DMS 273 treated with DMSO at 0.1 percent for 48 hours (cell line): ENCODE measurements around the gene BBLN.

Source experiments
- DNase-seq: peaks from one replicate; lab custom pipeline; 2025; lab: John Stamatoyannopoulos, UW

The BBLN gene

DNA sequence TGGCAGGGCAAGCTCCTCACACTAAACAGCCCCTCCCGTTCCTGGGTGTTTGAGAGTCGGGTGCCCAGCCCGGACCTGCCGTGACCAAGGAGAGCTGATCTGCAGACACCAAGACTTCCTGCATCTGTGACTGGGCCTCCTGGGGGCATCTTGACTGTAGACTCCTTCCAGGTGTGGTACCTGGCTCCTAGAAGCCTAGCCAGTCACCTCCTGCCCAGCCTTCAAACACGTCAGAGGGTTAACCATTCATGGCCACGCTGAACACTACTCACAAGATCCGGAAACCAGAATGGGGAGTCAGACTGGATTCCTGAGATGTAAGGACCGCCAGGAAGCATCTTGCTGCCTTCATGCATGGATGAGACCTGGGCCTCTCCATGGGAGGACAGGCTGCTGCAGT, 14.5 kb upstream of the BBLN start:
- no peak for DNase-seq

DNA sequence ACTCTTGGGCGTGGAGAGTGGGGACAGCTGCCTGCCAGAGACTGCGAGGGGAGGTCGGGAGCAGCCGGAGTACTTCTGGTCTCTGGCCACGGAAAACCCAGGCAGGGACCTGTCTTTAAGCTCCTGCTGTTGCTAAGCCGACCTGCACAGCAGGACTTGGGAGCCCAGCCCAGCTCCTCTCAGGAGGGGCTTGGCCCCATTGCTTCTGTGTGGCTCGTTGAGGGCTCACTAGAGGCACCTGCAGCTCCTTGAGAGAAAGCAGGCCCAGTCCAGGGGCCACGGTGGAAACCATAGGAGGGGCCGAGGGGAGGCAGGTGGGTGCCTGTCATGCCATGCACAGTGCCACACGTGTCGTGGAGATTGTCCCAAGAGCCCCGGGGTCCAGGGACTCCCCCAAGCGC, 14.1 kb upstream of the BBLN start:
- no peak for DNase-seq

- no peak for DNase-seq
Observed at GRCh38 chr9:128146591-128147120, 13.4 kb upstream of the BBLN start.

- DNase-seq, result no peak
Observed at GRCh38 chr9:128148509-128149000, 11.5 kb upstream of the BBLN start.

DNA sequence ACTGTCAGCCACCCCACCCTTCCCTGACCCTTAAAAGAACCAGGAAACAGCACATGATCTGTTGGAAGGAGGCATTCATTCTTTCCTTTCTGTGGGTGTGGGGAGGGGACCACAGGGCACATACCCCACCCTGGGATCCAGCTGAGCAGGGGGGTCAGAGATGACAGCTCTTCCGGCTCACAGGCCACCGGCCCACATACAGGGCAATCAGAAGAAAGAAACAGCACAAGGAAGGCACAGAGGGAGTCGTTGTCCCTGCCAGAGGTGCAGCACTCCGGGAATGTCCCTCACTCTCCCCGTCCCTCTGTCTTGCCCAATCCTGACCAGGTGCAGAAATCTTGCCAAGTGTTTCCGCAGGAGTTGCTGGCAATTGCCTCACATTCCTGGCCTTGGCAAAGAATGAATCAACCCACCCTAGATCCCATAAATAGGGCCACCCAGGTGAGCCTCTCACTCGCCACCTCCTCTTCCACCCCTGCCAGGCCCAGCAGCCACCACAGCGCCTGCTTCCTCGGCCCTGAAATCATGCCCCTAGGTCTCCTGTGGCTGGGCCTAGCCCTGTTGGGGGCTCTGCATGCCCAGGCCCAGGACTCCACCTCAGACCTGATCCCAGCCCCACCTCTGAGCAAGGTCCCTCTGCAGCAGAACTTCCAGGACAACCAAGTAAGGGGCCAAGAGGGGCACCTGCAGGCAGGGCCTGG, 10.9 kb upstream of the BBLN start, which contains the start of gene LCN2:
LCN2 (plus strand) TSS at position 453 of the 701 bp plus-strand sequence; CDS start at position 526, 73 bp downstream.
- DNase-seq, result no peak

DNA sequence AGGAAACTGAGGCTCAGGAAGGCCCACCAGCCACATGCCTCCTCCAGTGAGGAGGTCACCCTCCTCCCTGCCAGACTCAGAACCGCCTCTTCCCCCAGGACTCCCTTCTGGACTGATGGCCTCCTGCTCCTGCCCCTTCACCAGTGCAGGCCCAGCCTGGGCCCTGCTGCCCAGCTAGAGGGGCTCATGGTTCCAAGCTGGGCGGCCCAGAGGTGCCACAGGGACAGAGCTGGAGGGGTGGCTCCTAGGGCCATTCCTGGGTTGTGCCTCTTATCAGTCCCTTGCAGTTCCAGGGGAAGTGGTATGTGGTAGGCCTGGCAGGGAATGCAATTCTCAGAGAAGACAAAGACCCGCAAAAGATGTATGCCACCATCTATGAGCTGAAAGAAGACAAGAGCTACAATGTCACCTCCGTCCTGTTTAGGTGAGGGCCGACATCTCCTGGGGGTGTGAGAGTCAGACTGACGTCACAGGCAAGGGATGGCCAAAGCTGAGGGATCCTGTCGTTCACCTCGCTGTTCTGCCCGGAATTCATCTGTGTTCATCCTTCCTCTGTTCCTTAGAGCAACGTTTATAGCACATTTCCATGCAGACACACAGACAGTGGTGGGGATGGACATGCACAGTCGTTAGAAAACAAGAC, 10.0 kb upstream of the BBLN start:
- DNase-seq, result no peak

- no peak for DNase-seq
Observed at GRCh38 chr9:128150594-128151308, 9.3 kb upstream of the BBLN start.

DNA sequence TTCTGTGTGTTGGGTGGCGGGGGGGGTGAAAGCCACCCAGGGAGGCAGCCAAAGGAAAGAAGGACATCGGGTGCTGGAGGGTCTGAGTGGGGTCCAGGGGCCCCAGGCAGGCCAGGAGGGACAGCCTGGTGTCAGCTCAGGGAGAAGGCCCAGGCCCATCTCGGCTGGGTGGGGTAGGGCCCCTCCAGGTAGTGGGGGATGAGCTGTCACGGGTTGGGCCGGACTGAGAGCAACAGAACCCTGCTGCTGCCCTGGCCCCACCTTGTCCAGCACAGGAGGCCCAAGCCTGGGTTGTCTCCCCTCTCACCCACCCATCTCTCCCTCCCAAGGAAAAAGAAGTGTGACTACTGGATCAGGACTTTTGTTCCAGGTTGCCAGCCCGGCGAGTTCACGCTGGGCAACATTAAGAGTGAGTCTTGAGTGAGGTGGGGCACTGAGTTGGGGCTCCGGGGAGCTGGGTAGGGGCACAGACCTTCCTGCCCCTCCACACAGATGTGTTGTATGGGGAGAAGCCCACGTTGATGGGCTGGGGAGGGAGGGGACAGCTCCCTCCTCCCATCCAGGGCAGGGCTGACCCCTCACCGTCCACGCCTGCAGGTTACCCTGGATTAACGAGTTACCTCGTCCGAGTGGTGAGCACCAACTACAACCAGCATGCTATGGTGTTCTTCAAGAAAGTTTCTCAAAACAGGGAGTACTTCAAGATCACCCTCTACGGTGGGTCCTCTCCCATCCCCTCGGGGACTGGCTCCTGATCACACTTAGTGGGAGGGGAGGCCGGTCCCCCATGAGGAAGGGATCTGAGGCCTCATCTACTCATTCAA, 8.5 kb upstream of the BBLN start:
- DNase-seq, result no peak

- DNase-seq, result no peak
Observed at GRCh38 chr9:128152133-128153059, 7.7 kb upstream of the BBLN start.

GRCh38 chr9:128153060-128153946, 6.8 kb upstream of the BBLN start:
- DNase-seq, result no peak

DNA sequence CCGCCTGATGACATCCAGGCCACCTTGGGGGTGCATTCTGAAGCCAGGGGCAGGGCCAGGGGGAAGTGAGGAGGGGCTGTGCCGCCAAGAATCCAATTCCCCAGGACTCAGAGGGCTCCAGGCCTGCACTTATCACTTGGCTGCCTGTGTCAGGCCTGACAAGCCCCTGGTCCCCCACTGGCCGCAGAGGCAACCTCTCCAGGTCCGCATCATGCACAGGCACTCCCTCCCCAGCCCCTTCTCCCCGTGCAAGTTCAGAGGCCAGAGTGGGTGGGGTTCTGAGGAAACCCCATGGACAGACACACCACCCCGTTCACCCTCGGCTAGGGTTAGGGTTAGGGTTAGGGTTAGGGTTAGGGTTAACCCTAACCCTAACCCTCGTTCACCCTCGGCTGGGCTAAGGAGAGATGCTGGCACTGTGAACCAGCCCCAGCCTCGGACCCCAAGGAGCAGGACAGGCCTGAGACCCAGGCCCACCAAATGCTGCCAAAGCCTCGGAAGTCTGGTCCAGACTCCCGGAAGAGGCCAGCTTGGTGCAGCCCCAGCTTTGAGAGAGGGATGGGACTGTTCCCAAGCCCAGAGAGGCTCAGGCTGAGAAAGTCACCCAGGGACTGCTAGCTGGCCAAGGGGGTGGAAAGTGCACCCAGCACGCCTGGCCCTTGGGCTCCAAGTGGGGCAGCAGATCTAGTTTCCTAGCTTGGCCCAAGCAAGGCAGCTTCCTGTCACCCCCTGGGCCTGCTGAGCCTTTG, 5.9 kb upstream of the BBLN start:
- no peak for DNase-seq

GRCh38 chr9:128155736-128156500, 4.1 kb upstream of the BBLN start:
- DNase-seq, result no peak

DNA sequence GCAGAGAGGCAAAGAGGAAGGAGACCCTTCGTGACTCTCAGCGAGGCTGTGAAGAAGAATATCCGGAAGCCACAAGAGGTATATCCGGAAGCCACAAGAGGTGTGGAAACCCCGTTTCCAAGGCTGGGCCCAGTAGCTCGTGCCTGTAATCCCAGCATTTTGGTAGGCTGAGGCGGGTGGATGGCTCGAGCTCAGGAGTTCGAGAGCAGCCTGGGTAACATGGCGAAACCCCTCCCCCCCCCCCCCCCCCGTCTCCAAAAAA, 612 bp upstream of the BBLN start:
- DNase-seq, result no peak

- DNase-seq, result no peak
Observed at GRCh38 chr9:128160603-128160987, 530 bp downstream of the BBLN start.

DNA sequence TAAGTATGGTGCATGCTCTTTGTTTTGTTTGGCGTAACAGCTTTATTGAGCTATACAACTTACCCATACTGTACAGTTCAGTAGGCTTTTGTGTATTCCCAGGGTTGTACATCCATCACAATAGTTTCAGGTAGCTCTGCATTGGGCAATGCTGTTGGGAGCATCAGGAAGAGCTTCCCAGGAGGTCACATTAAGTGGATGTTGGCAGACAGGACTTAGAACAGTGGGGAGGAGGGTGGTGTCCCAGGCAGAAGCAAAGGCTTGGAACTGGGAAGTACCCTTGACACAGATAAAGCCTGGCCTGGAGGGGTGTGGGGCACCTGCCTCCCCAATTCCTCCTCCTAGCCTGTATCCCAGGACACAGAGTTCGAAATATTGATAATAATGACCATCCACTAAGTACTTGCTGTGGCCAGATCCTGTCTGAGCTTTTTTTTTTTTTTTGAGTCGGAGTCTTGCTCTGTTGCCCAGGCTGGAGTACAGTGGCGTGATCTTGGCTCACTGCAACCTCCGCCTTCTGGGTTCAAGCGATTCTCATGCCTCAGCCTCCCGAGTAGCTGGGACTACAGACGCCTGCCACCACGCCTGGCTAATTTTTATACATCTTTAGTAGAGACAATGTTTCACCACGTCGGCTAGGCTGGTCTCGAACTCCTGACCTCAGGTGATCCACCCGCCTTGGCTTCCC, 1.3 kb downstream of the BBLN start:
- no peak for DNase-seq

GRCh38 chr9:128162215-128163026, 2.4 kb downstream of the BBLN start:
- no peak for DNase-seq

DNA sequence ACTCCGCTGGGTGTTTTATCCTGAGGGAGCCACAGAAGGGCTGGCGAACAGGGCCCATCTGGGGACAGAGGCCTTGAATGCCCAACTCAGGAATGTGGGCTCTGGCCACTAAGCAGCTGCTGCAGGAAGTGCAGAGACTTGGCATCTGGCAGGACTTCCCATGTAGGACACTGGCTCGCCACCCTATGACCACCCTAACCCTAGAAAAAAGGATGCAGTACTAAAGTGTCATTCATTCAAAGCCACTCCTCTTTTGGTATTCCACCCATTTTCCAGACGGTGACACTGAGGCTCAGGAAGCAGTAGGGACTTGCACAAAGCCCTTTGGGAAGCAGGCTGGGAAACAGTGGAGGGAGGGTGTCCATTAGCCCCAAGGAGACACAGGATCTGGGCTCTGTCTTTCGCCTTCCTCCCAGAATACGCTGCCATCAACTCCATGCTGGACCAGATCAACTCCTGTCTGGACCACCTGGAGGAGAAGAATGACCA, 3.0 kb downstream of the BBLN start:
- no peak for DNase-seq
